Measurements from ENCODE around the gene CLDND2.
"Not testable (repeated sequence)": the region's sequence is repeated elsewhere in the genome, so short reads cannot be mapped to it uniquely, and the experiment has no call there.

Gene CLDND2

GRCh38 chr19:51368366-51369282 lies at the start of gene CLDND2:
Gene CLDND2 (minus strand): TSS chr19:51369003. CDS start chr19:51368577, 426 bp downstream.
- DNase-seq (ENCODE audit: low read depth): no peak
- TF ChIP-seq, protein P1, sequence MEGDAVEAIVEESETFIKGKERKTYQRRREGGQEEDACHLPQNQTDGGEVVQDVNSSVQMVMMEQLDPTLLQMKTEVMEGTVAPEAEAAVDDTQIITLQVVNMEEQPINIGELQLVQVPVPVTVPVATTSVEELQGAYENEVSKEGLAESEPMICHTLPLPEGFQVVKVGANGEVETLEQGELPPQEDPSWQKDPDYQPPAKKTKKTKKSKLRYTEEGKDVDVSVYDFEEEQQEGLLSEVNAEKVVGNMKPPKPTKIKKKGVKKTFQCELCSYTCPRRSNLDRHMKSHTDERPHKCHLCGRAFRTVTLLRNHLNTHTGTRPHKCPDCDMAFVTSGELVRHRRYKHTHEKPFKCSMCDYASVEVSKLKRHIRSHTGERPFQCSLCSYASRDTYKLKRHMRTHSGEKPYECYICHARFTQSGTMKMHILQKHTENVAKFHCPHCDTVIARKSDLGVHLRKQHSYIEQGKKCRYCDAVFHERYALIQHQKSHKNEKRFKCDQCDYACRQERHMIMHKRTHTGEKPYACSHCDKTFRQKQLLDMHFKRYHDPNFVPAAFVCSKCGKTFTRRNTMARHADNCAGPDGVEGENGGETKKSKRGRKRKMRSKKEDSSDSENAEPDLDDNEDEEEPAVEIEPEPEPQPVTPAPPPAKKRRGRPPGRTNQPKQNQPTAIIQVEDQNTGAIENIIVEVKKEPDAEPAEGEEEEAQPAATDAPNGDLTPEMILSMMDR (conservative IDR thresholded peaks at IDR 0.05; ENCODE audit: low read length): no peak
- peak within 1 kb of the TSS; percentile 79 for H3K4me3 ChIP-seq (ENCODE audit: low read length)

DNA sequence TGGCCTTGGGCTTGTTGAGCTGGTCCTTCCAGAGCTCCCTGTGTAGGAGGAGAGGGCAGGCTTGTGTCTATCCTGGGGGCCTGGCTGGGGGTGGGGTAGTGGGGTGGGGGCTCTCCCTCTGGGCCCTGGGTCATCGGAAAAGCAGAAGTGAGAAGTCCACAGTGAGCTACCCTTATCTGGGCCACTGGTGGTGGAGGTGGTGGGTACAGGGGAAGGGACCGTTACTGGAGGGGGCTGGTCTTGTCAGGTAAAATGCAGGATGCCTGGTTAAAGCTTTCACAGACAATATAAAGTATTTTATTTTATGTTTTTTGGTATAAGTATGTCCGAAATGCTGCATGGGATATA lies 49.0 kb upstream of the CLDND2 start:
- DNase-seq (ENCODE audit: low read depth): no peak
- H3K4me3 ChIP-seq (ENCODE audit: low read length): no peak overlapping the region
- TF ChIP-seq, protein P1 (conservative IDR thresholded peaks at IDR 0.05; ENCODE audit: low read length): no peak

GRCh38 chr19:51417107-51417809 lies 48.5 kb upstream of the CLDND2 start, which contains the start of gene SIGLEC10:
Gene SIGLEC10 (minus strand): TSS chr19:51417642. CDS start chr19:51417581, 61 bp downstream.
- TF ChIP-seq, protein P1 (conservative IDR thresholded peaks at IDR 0.05; ENCODE audit: low read length): no peak
- H3K4me3 ChIP-seq (ENCODE audit: low read length): no peak within 1 kb of the TSS
- DNase-seq (ENCODE audit: low read depth): no peak

DNA sequence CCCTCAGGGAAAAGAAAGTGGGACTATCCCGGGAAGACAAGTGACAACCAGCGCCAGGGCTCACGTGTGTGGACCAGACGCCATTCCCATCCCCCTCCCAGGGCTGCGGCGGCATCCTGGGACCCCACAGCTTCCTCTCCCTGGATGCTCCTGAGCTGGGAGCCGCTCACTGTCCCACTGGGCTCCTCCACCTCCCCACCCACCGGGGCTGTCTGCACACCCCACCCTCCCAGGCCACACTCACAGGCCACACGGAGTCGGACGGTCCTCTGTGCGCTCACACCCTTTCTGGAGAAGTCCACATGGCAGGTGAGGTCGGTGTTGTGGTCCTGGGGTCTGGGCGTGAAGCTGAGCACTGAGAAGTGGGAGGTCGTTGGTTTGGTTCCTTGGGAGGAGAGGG lies 47.6 kb upstream of the CLDND2 start:
- not testable (repeated sequence) for H3K4me3 ChIP-seq (ENCODE audit: low read length); DNase-seq (ENCODE audit: low read depth)

DNA sequence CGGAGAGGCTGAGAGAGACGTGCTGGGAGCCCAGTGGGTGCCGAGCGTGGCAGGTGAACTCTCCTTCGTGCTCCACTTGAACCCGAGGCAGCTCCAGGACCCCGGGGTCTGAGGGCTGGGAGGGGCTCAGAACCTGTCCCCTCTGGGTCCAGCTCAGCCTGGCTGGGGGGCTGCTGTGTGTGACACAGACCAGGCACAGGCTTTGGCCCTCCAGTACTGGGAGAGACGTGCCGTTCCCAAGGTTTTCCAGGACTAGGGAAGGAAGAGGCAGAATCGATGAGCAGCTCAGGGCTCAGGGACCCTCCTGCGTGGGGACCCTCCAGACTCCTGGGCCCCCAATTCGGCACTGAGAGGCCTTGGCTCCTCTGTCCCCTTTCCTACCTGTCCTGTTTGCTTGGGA lies 46.4 kb upstream of the CLDND2 start:
- TF ChIP-seq, protein P1 (conservative IDR thresholded peaks at IDR 0.05; ENCODE audit: low read length): no peak
- H3K4me3 ChIP-seq (ENCODE audit: low read length): no peak overlapping the region
- no peak for DNase-seq (ENCODE audit: low read depth)

DNA sequence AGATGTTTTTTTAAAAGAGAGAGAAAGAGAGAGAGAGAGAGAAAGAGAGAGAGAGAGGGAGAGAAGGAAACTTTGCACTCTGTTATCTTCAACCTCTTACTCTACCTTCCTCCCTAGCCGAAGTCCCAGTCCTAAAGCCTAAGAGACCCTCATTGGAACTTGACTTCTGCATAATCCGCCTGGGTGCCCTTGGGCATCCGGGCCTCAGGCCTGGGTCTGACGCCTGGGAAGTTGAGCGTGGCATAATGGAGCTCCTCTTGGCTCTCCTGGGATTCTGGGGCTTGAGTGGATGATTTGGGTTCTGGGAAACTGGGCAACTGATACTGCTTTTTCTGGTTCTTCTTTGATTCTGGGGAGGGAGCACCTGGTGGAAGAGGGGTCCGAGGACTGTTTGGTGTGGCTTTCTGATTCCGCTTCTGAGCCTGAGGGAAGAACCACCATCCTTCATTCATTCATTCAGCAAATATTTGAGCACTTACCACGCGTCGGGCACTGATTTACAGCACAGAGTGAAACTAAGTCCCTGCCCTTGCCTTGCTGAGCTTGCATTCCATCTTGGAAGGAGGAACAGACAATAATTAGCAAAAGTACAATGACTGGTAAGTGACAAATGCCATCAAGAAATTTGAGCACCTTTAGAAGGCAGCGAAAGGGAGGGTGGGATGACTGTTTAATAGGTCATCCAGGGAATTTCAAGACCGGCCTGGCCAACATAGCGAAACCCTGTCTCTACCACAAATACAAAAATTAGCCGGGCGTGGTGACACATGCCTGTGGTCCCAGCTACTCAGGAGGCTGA lies 42.3 kb upstream of the CLDND2 start:
- no peak overlapping the region for H3K4me3 ChIP-seq (ENCODE audit: low read length)
- no peak for DNase-seq (ENCODE audit: low read depth)
- TF ChIP-seq, protein P1 (conservative IDR thresholded peaks at IDR 0.05; ENCODE audit: low read length): no peak

DNA sequence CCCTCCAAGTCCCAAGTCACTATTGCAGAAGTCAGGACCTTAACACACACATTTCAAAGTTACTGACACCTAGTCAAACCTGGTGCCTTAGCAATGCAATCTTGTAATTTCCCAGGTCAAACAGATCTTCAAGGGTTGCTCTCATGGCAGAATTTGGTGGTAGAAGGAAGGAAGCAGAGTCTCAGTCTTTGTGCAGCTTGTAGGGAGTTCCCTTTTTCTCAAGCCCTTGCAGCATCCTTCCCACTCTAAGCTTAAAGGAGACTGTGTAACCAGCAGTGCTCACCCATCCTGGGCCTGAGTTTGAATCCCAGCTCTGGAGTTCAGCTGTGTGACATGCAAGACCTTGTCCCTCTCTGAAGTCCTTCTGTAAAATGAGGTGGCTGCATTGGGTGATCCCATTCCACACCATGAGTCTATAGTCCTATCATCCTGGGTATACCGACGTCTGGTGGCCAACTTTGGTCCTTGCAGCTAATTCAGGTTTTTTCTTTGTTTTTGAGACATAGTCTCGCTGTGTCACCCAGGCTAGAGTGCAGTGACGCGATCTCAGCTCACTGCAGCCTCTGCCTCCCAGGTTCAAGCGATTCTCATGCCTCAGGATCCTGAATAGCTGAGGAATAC lies 38.8 kb upstream of the CLDND2 start:
- TF ChIP-seq, protein P1 (conservative IDR thresholded peaks at IDR 0.05; ENCODE audit: low read length): peak; percentile 54
- peak; percentile 16 for DNase-seq (ENCODE audit: low read depth)
- no peak overlapping the region for H3K4me3 ChIP-seq (ENCODE audit: low read length)

Data from AG10803 (cell line).